OCI-LY7 (cell line): ENCODE results near the gene COL20A1. TPM values are rescaled to one million over a fixed set of nuclear protein-coding genes. Genes with fewer than 3 reads are reported as not detected.

Experiments used
- BruUV-seq: library from RNA; stranded (reverse); fragments of 400-500 nt; replicated peaks from 2 replicates; lab custom pipeline; 2021; lab: Mats Ljungman, UMichigan
- CTCF ChIA-PET: fragments of 300-600 bp; sonication (Branson Sonifier 250); formaldehyde crosslinking; loops from one replicate; lab custom pipeline; 2022; ENCODE audit warnings: antibody characterized with exemption; ENCODE audit not compliant: unreplicated experiment; lab: Charles Lee
- POLR2A ChIA-PET: fragments of 300-600 bp; sonication (Branson Sonifier 250); formaldehyde crosslinking; loops from one replicate; lab custom pipeline; 2022; ENCODE audit warnings: antibody characterized with exemption; lab: Charles Lee
- DNase-seq: peaks from one replicate; pipeline ENCODE4 v3.0.0-alpha.2; 2015; ENCODE audit warnings: low spot score
- H2AFZ ChIP-seq: fragments of 200-600 bp; sonication (generic), shearing (Covaris generic); 2 replicates; pipeline ENCODE4 v1.6.1; 2014; ENCODE audit warnings: mild to moderate bottlenecking, antibody characterized with exemption, low read length, moderate library complexity
- H3K27ac ChIP-seq: fragments of 200-600 bp; sonication (generic); 2 replicates; pipeline ENCODE4 v1.5.1; 2014; ENCODE audit warnings: mixed run types, low read depth, mild to moderate bottlenecking, moderate library complexity, low read length, inconsistent platforms; ENCODE audit not compliant: poor library complexity, severe bottlenecking
- H3K36me3 ChIP-seq: fragments of 200-600 bp; sonication (generic); 2 replicates; pipeline ENCODE4 v1.6.1; 2014; ENCODE audit warnings: mild to moderate bottlenecking, antibody characterized with exemption, low read length, moderate library complexity, mixed read lengths; ENCODE audit not compliant: insufficient read depth
- H3K4me1 ChIP-seq: fragments of 200-600 bp; sonication (generic); 2 replicates; pipeline ENCODE4 v1.5.1; 2014; ENCODE audit warnings: mild to moderate bottlenecking, low read length; ENCODE audit not compliant: insufficient read depth, poor library complexity, severe bottlenecking
- H3K4me2 ChIP-seq: fragments of 200-600 bp; sonication (generic); 2 replicates; pipeline ENCODE4 v1.6.1; 2014; ENCODE audit warnings: mild to moderate bottlenecking, low read length
- H3K4me3 ChIP-seq: fragments of 200-600 bp; sonication (generic); 2 replicates; pipeline ENCODE4 v1.5.1; 2014; ENCODE audit warnings: mild to moderate bottlenecking, low read depth, low read length; ENCODE audit not compliant: poor library complexity, severe bottlenecking
- H3K79me2 ChIP-seq: fragments of 200-600 bp; sonication (generic); 2 replicates; pipeline ENCODE4 v1.6.1; 2016; ENCODE audit warnings: low read depth, mild to moderate bottlenecking, low read length, moderate library complexity, mixed read lengths; ENCODE audit not compliant: insufficient read depth
- H3K9me2 ChIP-seq: fragments of 200-600 bp; sonication (generic); 2 replicates; pipeline ENCODE4 v1.6.1; 2016; ENCODE audit warnings: mild to moderate bottlenecking, low read length, mixed read lengths; ENCODE audit not compliant: insufficient read depth
- H3K9me3 ChIP-seq: fragments of 200-600 bp; sonication (generic); 2 replicates; pipeline ENCODE4 v1.6.1; 2014; ENCODE audit warnings: mild to moderate bottlenecking, mixed run types, low read length, mixed read lengths
- H4K20me1 ChIP-seq: fragments of 200-600 bp; sonication (generic); 2 replicates; pipeline ENCODE4 v1.6.1; 2014; ENCODE audit warnings: mild to moderate bottlenecking, antibody characterized with exemption, low read length, moderate library complexity, mixed read lengths; ENCODE audit not compliant: insufficient read depth
- EZH2phosphoT487 ChIP-seq: fragments of 200-600 bp; sonication (generic); IDR thresholded peaks from 2 replicates; pipeline ENCODE4 v1.6.1; 2018; ENCODE audit warnings: low read depth, borderline replicate concordance, mild to moderate bottlenecking, mixed run types, antibody characterized with exemption, low read length, moderate library complexity, mixed read lengths
- intact Hi-C: fragments of 100-400 bp; cut with micrococcal nuclease; formaldehyde crosslinking; loops from one replicate; pipeline ENCODE4 v1.10.0; 2022; ENCODE audit not compliant: unreplicated experiment
- total RNA-seq, 2 experiments: library from RNA; depleted of rRNA in 1 of 2; stranded (reverse); fragments of >200 nt in 1 of 2; shearing (Covaris generic) in 1 of 2; gene quantifications; 2 replicates each; pipeline ENCODE4 v1.2.3, GENCODE V29; 2014 to 2022
- TF ChIP-seq, protein P1 (sequence below): fragments of 200-600 bp; sonication (generic); conservative IDR thresholded peaks from 2 replicates; pipeline ENCODE4 v1.5.1; 2014; ENCODE audit warnings: mild to moderate bottlenecking, antibody characterized with exemption, low read length, moderate library complexity, mixed read lengths

Gene COL20A1
- total RNA-seq, 2 experiments from 2014 or later, result 0.15 TPM; not detected in 1

DNA sequence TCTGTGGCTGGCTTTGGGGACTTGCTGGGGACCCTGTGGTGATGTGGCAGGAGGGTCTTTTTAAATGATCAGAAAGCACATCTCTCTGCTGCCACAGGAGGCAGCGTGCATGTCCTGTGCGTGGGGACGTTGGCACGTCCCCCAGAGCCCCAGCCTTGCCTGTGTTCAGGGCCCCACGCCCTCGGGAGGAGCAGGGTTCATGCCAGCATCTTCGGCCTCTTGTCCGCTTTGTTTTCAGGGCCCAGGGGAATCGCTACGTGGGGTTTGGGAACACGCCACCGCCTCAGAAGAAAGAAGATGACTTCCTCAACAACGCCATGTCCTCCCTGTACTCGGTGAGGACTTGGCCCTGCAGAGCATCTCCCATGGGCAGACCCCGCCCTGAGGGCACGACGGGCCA lies 14.3 kb upstream of the COL20A1 start:
- ChIA-PET CTCF (no interaction called here), POLR2A (no interaction called here)
- Histone ChIP-seq H3K9me2 (no peaks in the 10 kb centered on the region), H3K27ac (no peak overlapping the region), H3K4me3 (no peak overlapping the region), H2AFZ (no peak overlapping the region), H4K20me1 (peaks cover 3% of the 10 kb centered on the region; the same call in 1 of the 2 replicates), H3K9me3 (no peaks in the 10 kb centered on the region), H3K4me2 (no peak overlapping the region), H3K79me2 (peaks cover 15% of the 10 kb centered on the region), H3K4me1 (peaks cover 9% of the 10 kb centered on the region), H3K36me3 (peaks cover 53% of the 10 kb centered on the region; the same call in 1 of the 2 replicates)
- intact Hi-C loops, result no loop called here
- TF ChIP-seq, protein P1, sequence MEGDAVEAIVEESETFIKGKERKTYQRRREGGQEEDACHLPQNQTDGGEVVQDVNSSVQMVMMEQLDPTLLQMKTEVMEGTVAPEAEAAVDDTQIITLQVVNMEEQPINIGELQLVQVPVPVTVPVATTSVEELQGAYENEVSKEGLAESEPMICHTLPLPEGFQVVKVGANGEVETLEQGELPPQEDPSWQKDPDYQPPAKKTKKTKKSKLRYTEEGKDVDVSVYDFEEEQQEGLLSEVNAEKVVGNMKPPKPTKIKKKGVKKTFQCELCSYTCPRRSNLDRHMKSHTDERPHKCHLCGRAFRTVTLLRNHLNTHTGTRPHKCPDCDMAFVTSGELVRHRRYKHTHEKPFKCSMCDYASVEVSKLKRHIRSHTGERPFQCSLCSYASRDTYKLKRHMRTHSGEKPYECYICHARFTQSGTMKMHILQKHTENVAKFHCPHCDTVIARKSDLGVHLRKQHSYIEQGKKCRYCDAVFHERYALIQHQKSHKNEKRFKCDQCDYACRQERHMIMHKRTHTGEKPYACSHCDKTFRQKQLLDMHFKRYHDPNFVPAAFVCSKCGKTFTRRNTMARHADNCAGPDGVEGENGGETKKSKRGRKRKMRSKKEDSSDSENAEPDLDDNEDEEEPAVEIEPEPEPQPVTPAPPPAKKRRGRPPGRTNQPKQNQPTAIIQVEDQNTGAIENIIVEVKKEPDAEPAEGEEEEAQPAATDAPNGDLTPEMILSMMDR, result no peak
- TF ChIP-seq EZH2phosphoT487, result no peak
- no peak for DNase-seq
- no TSS peak for BruUV-seq

DNA sequence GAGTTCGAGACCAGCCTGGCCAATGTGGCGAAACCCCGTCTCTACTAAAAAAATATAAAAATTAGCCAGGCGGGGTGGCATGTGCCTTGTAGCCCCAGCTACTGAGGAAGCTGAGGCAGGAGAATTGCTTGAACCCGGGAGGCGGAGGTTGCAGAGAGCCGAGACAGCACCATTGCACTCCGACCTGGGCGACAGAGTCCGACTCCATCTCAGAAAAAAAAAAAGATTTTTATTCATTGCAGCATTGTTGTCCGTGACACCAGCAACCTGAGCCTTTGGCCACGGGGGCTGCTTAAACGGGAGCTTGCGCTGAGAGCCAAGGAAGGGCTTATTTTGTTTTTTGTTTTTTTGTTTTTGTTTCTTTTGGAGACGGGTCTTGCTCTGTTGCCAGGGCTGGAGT lies 13.1 kb upstream of the COL20A1 start:
- Histone ChIP-seq H3K4me2 (no peak overlapping the region), H3K9me3 (no peaks in the 10 kb centered on the region), H3K4me3 (no peak overlapping the region), H3K36me3 (peaks cover 53% of the 10 kb centered on the region; the same call in 1 of the 2 replicates), H3K4me1 (no peaks in the 10 kb centered on the region), H3K79me2 (peaks cover 4% of the 10 kb centered on the region; the same call in 1 of the 2 replicates), H2AFZ (no peak overlapping the region), H4K20me1 (no peaks in the 10 kb centered on the region), H3K27ac (no peak overlapping the region), H3K9me2 (no peaks in the 10 kb centered on the region)
- no TSS peak for BruUV-seq
- intact Hi-C loops, result no loop called here
- POLR2A ChIA-PET, result no interaction called here
- CTCF ChIA-PET, result interaction anchor here (0.6 kb wide), 1 partner anchor 129 kb away, joined by 3 read pairs; no protein-coding TSS in a partner anchor
- DNase-seq, result no peak
- TF ChIP-seq EZH2phosphoT487, result no peak
- TF ChIP-seq, protein P1, result no peak

DNA sequence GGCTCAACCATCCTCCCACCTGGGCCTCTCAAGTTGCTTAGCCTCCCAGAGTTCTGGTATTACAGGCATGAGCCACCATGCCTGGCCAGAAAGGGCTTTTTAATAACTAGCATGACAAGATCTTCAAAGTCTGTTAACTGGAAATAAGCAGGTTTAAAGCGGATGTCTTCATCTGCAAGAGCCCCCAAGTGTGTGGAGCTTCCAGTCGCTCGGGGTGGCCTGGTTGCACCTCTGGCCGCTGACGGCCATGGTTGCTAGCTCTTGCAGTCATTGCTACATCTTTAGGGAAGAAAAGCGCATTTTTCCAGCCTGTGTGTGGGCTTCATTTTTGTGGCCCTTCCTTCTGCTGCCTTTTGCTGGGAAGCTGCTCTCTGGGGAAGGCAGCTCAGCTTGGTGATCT lies 12.6 kb upstream of the COL20A1 start:
- no peak overlapping the region for H3K27ac ChIP-seq
- CTCF ChIA-PET, result no interaction called here
- no peaks in the 10 kb centered on the region for H3K9me2 ChIP-seq
- H3K4me1 ChIP-seq, result no peaks in the 10 kb centered on the region
- H3K4me2 ChIP-seq, result no peak overlapping the region
- peaks cover 53% of the 10 kb centered on the region; the same call in 1 of the 2 replicates for H3K36me3 ChIP-seq
- no peak for TF ChIP-seq EZH2phosphoT487
- TF ChIP-seq, protein P1, result no peak
- H3K9me3 ChIP-seq, result no peaks in the 10 kb centered on the region
- no peak overlapping the region for H2AFZ ChIP-seq
- DNase-seq, result no peak
- intact Hi-C loops, result no loop called here
- BruUV-seq, result no TSS peak
- no peaks in the 10 kb centered on the region for H3K79me2 ChIP-seq
- POLR2A ChIA-PET, result no interaction called here
- H3K4me3 ChIP-seq, result no peak overlapping the region
- no peaks in the 10 kb centered on the region for H4K20me1 ChIP-seq
